Fibroblast of lung (primary cell): ENCODE measurements around the gene TMEM184A.

ENCODE experiments used
- EZH2 ChIP-seq: IDR thresholded peaks from 2 replicates; pipeline ENCODE4 v1.5.1; 2012; ENCODE audit warnings: low read length, control low read depth, mild to moderate bottlenecking; ENCODE audit errors: missing control alignments
- TF ChIP-seq, protein P1 (sequence below), 2 donors: IDR thresholded peaks in 1 of 2; conservative IDR thresholded peaks in 1 of 2; 1 replicate in 1 of 2; 2 replicates in 1 of 2; pipeline ENCODE4 v1.5.1; 2011 to 2012; ENCODE audit warnings: low read length in 2 of 2, control low read depth in 1 of 2, inconsistent platforms in 1 of 2, low read depth in 1 of 2, mild to moderate bottlenecking in 1 of 2

DNA sequence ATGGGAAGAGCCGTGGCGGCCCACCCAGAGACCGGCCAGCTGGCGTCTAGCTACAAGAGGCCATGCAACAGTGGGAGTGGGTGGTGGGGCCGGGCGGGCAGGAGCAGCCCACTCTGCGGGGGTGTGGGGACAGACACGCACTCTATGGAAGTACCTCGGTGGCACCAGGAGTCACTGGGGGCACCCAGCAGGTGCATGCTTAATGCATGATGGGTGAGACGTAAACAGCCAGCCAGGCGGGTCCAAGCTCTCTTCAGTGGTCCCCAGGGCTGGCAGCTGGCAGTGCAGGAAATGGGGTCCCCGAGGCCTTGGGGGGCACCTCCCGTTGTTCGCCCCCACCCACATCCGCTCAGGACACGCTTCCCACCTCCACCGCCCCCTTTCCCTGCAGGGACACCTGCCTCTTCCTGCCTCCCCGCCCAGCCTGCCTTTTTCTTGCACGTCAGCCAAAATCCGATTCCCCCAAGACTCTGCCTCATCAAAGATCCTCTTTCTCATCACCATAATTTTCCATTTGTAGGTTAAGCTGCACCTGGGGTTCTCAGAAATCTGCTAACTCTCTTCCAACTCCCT is 36.4 kb upstream of the TMEM184A start:
- TF ChIP-seq, protein P1, sequence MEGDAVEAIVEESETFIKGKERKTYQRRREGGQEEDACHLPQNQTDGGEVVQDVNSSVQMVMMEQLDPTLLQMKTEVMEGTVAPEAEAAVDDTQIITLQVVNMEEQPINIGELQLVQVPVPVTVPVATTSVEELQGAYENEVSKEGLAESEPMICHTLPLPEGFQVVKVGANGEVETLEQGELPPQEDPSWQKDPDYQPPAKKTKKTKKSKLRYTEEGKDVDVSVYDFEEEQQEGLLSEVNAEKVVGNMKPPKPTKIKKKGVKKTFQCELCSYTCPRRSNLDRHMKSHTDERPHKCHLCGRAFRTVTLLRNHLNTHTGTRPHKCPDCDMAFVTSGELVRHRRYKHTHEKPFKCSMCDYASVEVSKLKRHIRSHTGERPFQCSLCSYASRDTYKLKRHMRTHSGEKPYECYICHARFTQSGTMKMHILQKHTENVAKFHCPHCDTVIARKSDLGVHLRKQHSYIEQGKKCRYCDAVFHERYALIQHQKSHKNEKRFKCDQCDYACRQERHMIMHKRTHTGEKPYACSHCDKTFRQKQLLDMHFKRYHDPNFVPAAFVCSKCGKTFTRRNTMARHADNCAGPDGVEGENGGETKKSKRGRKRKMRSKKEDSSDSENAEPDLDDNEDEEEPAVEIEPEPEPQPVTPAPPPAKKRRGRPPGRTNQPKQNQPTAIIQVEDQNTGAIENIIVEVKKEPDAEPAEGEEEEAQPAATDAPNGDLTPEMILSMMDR (conservative IDR thresholded peaks at IDR 0.05 in 1 of 2, IDR thresholded peaks at IDR 0.05 in 1 of 2; ENCODE audit: low read depth in 1 of 2, low read length in 2 of 2), result no peak
- TF ChIP-seq EZH2, result no peak
